ENCODE measurements around the gene PCK2. TPM values are rescaled to one million over a fixed set of nuclear protein-coding genes. Genes with fewer than 3 reads are reported as not detected.

PCK2 gene
- total RNA-seq, 2 donors from 2014 or later: 133 to 173 TPM

DNA sequence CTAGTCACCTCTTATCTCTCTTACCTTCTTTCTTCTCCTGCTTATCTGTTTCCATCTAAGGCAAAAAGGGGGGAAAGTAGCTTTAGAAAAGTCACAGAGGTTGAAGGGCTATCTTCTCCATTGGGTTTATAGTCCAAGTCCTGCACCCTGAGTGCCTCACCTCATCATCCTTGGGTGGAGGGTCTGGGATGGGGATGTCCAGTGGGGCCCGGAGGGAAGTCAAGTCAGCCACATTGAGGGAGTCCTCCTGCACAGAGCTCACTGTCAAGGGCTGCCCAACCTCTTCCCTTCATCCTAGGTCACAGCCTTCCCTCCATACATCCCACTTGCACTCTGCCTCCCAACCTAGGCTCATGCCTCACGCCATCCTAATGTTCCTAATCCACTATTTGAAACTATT, 51.1 kb downstream of the PCK2 start:
- Histone ChIP-seq H3K27me3 (no peaks in the 10 kb centered on the region), H3K27ac (peak overlapping the region; percentile 99), H3K9ac (ENCODE audit: low read depth in 2 of 2, low read length in 2 of 2) (peak overlapping the region; percentile 1 to 31), H3K9me3 (no peaks in the 10 kb centered on the region), H3K4me1 (peaks cover 23% of the 10 kb centered on the region), H3K36me3 (peaks cover 3% of the 10 kb centered on the region), H3K4me3 (peak overlapping the region; percentile 94)
- DNase-seq: no peak
- intact Hi-C loops (cut with DNase I): no loop called here
- TF ChIP-seq, protein P1, sequence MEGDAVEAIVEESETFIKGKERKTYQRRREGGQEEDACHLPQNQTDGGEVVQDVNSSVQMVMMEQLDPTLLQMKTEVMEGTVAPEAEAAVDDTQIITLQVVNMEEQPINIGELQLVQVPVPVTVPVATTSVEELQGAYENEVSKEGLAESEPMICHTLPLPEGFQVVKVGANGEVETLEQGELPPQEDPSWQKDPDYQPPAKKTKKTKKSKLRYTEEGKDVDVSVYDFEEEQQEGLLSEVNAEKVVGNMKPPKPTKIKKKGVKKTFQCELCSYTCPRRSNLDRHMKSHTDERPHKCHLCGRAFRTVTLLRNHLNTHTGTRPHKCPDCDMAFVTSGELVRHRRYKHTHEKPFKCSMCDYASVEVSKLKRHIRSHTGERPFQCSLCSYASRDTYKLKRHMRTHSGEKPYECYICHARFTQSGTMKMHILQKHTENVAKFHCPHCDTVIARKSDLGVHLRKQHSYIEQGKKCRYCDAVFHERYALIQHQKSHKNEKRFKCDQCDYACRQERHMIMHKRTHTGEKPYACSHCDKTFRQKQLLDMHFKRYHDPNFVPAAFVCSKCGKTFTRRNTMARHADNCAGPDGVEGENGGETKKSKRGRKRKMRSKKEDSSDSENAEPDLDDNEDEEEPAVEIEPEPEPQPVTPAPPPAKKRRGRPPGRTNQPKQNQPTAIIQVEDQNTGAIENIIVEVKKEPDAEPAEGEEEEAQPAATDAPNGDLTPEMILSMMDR (IDR thresholded peaks at IDR 0.05): no peak

DNA sequence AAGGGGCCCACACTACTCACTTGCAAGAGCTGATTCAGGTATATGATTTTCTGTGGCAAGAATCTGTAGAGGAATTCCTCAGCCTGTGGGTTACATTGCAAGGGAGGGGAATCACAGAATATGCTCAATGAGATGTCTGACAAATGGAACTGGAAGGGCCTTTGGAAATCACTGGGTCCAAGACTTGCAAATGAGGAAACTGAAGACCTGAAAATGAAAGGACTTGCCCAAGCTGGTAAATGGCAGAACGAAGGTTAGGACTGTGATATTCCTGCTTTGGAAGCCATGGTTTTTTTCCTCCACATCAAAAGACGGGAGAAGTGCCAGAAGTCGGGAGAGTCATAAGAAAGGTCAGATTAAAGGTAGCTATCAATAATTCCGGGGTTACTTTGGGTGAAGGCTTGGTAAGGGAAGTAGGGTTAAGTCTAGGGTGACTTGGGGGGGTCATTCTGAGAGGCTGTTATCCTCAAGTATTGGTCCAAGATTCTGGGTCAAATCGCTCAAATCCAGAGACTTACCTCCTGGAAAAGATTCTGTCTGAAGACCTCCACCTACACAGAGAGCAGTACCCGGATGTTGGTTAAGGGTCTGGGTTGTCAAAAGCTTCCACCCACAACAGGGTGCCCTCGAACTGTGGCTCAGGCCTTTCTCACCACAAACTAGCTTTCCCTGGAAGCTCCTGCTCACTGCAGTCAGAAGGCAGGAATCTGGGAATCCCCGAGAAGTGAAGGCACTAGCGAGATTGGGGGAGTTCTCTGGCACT, 51.8 kb downstream of the PCK2 start:
- intact Hi-C loops (cut with DNase I): no loop called here
- H3K9ac ChIP-seq (ENCODE audit: low read depth in 2 of 2, low read length in 2 of 2): peak overlapping the region; percentile 31 to 97
- peak overlapping the region; percentile 94 for H3K4me3 ChIP-seq
- peaks cover 8% of the 10 kb centered on the region for H3K36me3 ChIP-seq
- DNase-seq: no peak
- H3K4me1 ChIP-seq: peaks cover 23% of the 10 kb centered on the region
- H3K9me3 ChIP-seq: no peaks in the 10 kb centered on the region
- TF ChIP-seq, protein P1 (IDR thresholded peaks at IDR 0.05): no peak
- peak overlapping the region; percentile 99 for H3K27ac ChIP-seq
- H3K27me3 ChIP-seq: no peaks in the 10 kb centered on the region

GRCh38 chr14:24146453-24146977, 52.4 kb downstream of the PCK2 start, which contains the start of gene PSME2:
PSME2 (minus strand) TSS chr14:24146610; CDS start chr14:24146581, 29 bp downstream.
- intact Hi-C loops (cut with DNase I): no loop called here
- Histone ChIP-seq H3K9ac (ENCODE audit: low read depth in 2 of 2, low read length in 2 of 2) (peak within 1 kb of the TSS; percentile 95 to 97), H3K4me1 (peaks cover 23% of the 10 kb centered on the region), H3K9me3 (no peaks in the 10 kb centered on the region), H3K4me3 (peak within 1 kb of the TSS; percentile 94), H3K27me3 (no peaks in the 10 kb centered on the region), H3K27ac (peak within 1 kb of the TSS; percentile 99), H3K36me3 (peaks cover 14% of the 10 kb centered on the region)
- DNase-seq: peak; percentile 97
- TF ChIP-seq, protein P1 (IDR thresholded peaks at IDR 0.05): no peak

DNA sequence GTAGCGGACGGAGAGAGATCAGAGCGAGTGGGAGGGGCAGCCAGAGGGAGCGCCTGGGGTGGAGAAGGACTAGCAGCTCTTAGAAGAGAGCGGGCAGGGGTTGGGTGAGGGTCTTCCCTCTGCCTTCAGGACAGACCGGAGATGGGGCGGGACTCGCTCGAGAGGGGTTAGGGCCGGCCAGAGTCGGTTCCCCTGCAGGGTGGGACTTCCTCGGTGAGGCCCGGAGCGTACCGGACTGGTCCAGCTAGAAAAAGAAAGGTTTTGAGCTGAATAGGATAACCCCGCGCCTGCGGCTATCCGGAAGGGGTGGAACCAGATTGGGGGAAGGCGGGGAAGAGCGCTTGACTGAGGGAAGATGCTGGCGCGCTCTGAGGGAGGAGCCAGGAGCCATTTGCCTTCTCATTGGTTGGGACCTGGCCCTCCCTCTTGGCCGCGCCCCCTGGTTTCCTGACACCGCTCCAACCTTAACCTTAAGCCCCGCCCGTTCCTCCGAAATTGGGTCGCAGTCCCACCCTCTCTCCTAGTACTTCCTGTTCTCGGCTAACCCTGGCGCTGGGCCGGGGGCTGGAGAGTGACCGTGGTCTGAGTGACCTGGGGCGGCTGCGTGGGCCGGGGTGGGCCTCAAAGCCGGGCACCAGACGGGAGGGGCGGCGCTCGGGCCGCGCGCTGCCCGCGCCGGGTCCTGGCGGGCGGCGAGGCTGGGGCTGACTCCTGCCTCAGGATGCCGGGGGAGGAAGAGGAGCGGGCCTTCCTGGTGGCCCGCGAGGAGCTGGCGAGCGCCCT, 53.1 kb downstream of the PCK2 start, which contains the start of gene RNF31:
Gene RNF31, plus strand, starts transcription at position 521 of the 783 bp plus-strand sequence. Its CDS starts 201 bp downstream, at position 722.
- Histone ChIP-seq H3K4me3 (peak within 1 kb of the TSS; percentile 94), H3K27ac (peak within 1 kb of the TSS; percentile 99), H3K36me3 (peaks cover 20% of the 10 kb centered on the region), H3K9me3 (no peaks in the 10 kb centered on the region), H3K27me3 (no peaks in the 10 kb centered on the region), H3K9ac (ENCODE audit: low read depth in 2 of 2, low read length in 2 of 2) (peak within 1 kb of the TSS; percentile 95 to 97), H3K4me1 (peaks cover 20% of the 10 kb centered on the region)
- DNase-seq: peak; percentile 99
- TF ChIP-seq, protein P1 (IDR thresholded peaks at IDR 0.05): no peak
- intact Hi-C loops (cut with DNase I): no loop called here

- Histone ChIP-seq H3K9me3 (no peaks in the 10 kb centered on the region), H3K9ac (ENCODE audit: low read depth in 2 of 2, low read length in 2 of 2) (peak overlapping the region; percentile 91 to 95), H3K27ac (peak overlapping the region; percentile 99), H3K27me3 (no peaks in the 10 kb centered on the region), H3K36me3 (peaks cover 20% of the 10 kb centered on the region), H3K4me1 (peaks cover 17% of the 10 kb centered on the region), H3K4me3 (peak overlapping the region; percentile 94)
- intact Hi-C loops (cut with DNase I): no loop called here
- TF ChIP-seq, protein P1 (IDR thresholded peaks at IDR 0.05): no peak
- no peak for DNase-seq
These were observed 53.8 kb downstream of the PCK2 start for GRCh38 chr14:24147761-24148428.
